HG03342 (cell line): ENCODE measurements around the gene SLC12A1.

Source experiments
- ATAC-seq: cut with Tn5 transposase; IDR thresholded peaks from one replicate; pipeline ENCODE4 v1.9.1; 2021; ENCODE audit warnings: mild to moderate bottlenecking, moderate library complexity; ENCODE audit not compliant: unreplicated experiment

SLC12A1 gene

DNA sequence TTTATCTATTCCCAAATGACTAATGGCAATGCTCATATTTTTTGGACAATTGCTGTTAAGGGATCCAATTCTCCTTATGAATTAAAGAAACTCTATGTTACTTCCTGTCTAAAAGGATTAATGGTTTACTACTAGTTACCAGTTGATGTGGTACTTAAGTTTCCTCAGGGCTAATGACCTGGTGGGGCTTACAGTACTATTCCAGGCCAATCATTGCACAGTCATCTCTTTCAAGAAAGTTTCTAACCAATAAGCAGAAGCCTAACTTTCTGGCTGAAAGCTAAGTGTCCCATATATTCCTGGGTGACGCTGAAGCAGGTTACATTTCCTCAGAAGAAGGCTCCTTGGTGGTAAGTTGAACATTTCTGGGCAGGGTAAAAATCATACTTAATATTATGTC, at the start of gene SLC12A1:
Gene SLC12A1 (plus strand): TSS at position 322 of the 400 bp plus-strand sequence. CDS start 1,418 bp downstream, outside the sequence.
- ATAC-seq, result no peak

GRCh38 chr15:48168616-48169015, 37.5 kb upstream of the SLC12A1 start:
- no peak for ATAC-seq

- no peak for ATAC-seq
Measured at GRCh38 chr15:48170981-48171380, 35.1 kb upstream of the SLC12A1 start.

DNA sequence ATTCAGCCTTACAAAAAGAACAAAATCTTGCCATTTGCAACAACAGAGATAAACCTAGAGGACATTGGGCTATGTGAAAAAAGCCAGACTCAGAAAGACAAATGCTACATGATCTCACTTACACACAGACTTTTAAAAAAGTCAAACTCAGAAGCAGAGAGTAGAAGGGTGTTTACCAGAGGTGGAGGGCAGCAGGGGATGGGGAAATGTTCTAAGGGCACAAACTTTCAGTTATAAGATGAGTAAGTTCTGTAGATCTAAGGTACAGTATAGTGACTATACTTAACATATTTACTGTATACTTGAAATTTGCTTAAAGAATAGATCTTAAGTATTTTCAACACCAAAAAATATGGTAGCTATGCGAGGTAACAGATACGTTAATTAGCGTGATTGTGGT, 31.0 kb upstream of the SLC12A1 start:
- ATAC-seq, result no peak

DNA sequence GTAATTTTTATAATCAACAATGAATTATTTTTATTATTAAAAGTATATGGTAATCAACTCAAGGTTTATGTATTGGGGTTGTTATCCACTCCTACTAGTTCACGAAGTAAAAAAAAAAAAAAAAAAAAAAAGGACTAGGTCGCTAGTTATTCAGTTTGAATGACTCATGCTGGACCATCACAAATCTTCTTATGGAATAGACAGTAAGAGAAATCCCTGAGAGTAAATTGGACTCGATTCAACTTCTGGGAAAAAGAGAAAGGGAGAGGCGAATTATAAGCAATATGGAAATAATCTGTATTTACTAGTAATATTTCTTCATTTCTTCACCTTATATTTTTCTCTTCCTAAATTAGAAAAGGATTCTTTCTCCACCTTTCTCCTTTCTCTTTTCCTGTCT, 30.0 kb upstream of the SLC12A1 start:
- ATAC-seq, result no peak

GRCh38 chr15:48176957-48177356, 29.1 kb upstream of the SLC12A1 start:
- no peak for ATAC-seq

- ATAC-seq, result peak; percentile 62
Measured at GRCh38 chr15:48177383-48177765, 28.7 kb upstream of the SLC12A1 start.

GRCh38 chr15:48177766-48178647, 28.1 kb upstream of the SLC12A1 start, which contains the start of gene MYEF2:
Gene MYEF2 (minus strand): TSS chr15:48178295. CDS start chr15:48178237, 58 bp downstream.
- ATAC-seq, result peak; percentile 79

- ATAC-seq, result no peak
Measured at GRCh38 chr15:48178648-48178931, 27.5 kb upstream of the SLC12A1 start.

DNA sequence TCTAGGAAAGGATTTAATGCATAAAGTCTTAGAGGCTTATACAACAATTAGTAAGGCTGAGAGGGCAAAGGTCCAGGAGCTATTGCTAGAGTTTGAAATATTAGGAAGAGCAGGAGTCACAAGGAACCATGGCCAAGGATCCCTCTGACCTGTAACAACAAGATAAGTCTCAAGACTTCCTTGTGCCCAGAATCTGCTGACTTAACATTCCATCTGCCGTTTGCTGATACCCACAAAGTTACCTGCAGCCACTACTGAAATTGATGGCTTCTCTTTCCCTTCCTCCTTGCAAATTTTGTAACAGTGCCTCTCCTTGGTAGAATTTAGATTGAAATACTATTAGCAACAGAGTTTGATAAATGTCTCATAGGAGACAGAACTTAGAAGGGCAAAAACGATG, 23.4 kb upstream of the SLC12A1 start:
- no peak for ATAC-seq

GRCh38 chr15:48185529-48185928, 20.6 kb upstream of the SLC12A1 start:
- no peak for ATAC-seq

- ATAC-seq, result no peak
Measured at GRCh38 chr15:48186271-48186670, 19.8 kb upstream of the SLC12A1 start.

DNA sequence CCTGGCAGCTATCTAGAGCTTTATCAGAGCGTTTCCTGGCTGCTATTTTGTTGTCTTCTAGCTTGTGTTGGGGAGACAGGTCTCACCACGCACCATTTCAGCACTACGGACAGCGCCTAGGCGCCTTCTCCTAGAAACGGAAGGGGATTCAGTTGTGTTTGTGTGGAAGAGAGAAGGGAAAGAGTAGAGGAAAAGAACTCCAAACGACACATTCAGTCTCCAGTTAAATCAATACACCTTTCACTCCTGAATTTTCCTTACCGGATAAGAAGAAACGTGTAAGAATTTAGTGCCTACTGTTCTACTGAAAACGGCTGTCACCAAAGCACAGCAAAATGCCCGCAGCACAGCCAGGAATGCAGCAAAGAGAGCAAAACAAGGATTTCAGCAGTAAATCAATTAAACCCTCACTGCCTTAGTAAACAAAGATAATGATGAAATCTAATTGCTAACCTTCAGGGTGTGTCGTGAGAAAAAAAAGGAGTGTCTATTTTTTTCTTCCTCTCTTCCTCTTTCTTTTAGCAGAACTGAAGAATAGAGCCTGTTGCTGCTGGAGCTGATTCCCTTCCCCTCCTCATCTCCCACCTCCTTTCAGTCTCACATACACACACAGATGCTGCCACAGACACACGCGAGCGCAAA, 15.0 kb upstream of the SLC12A1 start:
- ATAC-seq, result no peak

- no peak for ATAC-seq
Measured at GRCh38 chr15:48191574-48192225, 14.4 kb upstream of the SLC12A1 start, which contains the start of gene CTXN2. Gene CTXN2 (plus strand): TSS chr15:48191665. CDS start chr15:48201301, 9,636 bp downstream.

DNA sequence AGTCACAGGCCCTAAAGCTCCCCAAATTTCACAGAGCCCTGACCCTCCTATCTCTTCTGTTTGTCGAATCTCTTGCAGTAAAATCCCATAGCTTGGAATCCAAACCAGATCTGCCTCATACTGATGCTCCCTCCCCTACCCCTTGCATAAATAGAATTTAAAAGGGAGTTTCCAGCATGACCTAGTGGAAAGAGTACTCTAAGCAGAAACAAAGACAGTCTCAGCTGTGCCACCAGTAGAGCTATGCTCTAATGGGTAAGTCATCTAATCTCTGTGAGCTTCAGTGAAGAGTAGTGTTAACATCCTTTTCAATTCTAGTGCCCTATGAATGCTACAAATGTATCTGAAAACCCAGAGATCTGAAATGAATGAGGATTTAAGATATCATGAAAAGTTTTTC, 4.0 kb upstream of the SLC12A1 start:
- ATAC-seq, result no peak

- no peak for ATAC-seq
Measured at GRCh38 chr15:48221261-48221660, 15.2 kb downstream of the SLC12A1 start.

- no peak for ATAC-seq
Measured at GRCh38 chr15:48221885-48222284, 15.8 kb downstream of the SLC12A1 start.

- no peak for ATAC-seq
Measured at GRCh38 chr15:48222627-48223026, 16.5 kb downstream of the SLC12A1 start.

GRCh38 chr15:48225771-48226170, 19.7 kb downstream of the SLC12A1 start:
- ATAC-seq, result no peak

DNA sequence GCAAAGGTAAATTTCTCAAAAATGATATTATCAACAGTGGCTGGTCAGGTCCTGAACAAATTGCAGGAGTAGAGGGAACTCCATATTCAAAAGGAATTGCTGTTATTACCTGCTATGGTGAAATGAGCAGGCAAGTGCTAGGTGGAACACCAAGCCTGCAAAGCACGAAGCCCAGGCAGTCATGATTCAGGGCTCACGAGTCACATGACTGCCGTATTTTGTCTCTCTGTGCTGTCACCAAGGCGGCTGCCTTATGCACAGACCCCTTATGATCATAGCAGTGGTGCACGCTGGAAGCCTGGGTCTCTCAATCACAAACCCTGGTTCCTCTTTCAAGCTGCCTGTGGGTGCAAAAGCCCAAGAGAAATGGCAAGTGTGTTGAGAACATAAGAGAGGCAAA, 24.4 kb downstream of the SLC12A1 start:
- no peak for ATAC-seq

GRCh38 chr15:48233246-48233645, 27.1 kb downstream of the SLC12A1 start:
- ATAC-seq, result no peak

GRCh38 chr15:48239334-48239733, 33.2 kb downstream of the SLC12A1 start:
- no peak for ATAC-seq
